Thyroid gland (tissue), 4 donors: Measurements from ENCODE around the gene WBP4.

Experiments
- POLR2A ChIP-seq, 2 donors: fragments of 450-650 bp; IDR thresholded peaks; one replicate each; pipeline ENCODE4 v1.6.1; 2017; ENCODE audit warnings: antibody characterized with exemption in 2 of 2, mild to moderate bottlenecking in 2 of 2, moderate library complexity in 1 of 2
- TF ChIP-seq, protein P1 (sequence below), 6 experiments: fragments of 200-600 bp in 3 of 6; fragments of 450-650 bp in 3 of 6; sonication (generic) in 3 of 6; IDR thresholded peaks; one replicate each; pipeline ENCODE4 v1.5.1; 2016 to 2019; ENCODE audit warnings: antibody characterized with exemption in 6 of 6, mild to moderate bottlenecking in 2 of 6, inconsistent platforms in 1 of 6, moderate library complexity in 1 of 6

DNA sequence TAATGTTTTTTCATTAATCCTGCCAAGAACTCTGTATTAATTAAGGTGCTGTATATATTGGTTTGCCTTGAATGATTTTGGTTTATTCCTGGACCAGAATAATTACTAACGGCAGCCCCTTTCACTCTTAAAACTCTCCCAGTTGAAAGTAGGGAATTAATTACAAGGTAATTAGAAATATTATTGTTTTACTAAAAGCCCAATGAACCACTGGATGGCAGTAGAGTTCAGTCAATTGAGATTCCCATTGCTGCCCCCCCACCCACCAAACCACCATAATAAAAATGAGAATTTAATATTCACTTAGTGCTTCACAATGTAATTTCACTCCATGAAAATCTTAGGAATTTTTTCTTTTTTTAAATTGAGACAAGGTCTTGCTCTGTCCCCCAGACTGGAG is 13.7 kb downstream of the WBP4 start:
- TF ChIP-seq, protein P1, sequence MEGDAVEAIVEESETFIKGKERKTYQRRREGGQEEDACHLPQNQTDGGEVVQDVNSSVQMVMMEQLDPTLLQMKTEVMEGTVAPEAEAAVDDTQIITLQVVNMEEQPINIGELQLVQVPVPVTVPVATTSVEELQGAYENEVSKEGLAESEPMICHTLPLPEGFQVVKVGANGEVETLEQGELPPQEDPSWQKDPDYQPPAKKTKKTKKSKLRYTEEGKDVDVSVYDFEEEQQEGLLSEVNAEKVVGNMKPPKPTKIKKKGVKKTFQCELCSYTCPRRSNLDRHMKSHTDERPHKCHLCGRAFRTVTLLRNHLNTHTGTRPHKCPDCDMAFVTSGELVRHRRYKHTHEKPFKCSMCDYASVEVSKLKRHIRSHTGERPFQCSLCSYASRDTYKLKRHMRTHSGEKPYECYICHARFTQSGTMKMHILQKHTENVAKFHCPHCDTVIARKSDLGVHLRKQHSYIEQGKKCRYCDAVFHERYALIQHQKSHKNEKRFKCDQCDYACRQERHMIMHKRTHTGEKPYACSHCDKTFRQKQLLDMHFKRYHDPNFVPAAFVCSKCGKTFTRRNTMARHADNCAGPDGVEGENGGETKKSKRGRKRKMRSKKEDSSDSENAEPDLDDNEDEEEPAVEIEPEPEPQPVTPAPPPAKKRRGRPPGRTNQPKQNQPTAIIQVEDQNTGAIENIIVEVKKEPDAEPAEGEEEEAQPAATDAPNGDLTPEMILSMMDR (IDR thresholded peaks at IDR 0.05) = peak in 5 of 6 experiments; percentile 18 to 55 (median 46)
- no peak for TF ChIP-seq POLR2A (IDR thresholded peaks at IDR 0.05)
